HepG2 (cell line): Measurements from ENCODE around the gene FKBP8. TPM values are rescaled to one million over a fixed set of nuclear protein-coding genes. Genes with fewer than 3 reads are reported as not detected.

ENCODE experiments used
- CTCF ChIP-seq: sonication (generic); formaldehyde crosslinking; IDR thresholded peaks from 2 replicates; pipeline ENCODE4 v1.5.0; 2020; ENCODE audit warnings: mild to moderate bottlenecking, missing genetic modification reagents, moderate library complexity
- HDAC2 ChIP-seq: sonication (generic); formaldehyde crosslinking; IDR thresholded peaks from 2 replicates; pipeline ENCODE4 v1.4.0; 2020; ENCODE audit warnings: missing genetic modification reagents
- KLF16 ChIP-seq, 2 experiments: sonication (generic) in 1 of 2; formaldehyde crosslinking in 1 of 2; IDR thresholded peaks; 2 replicates each; pipeline versions ENCODE4 v1.6.1 to v1.8.0; 2016 to 2023; ENCODE audit warnings: missing genetic modification reagents in 2 of 2, missing compliant biosample characterization in 1 of 2
- MIXL1 ChIP-seq: IDR thresholded peaks from 2 replicates; pipeline ENCODE4 v1.6.1; 2016
- NCOR1 ChIP-seq: fragments of 200-600 bp; sonication (generic); IDR thresholded peaks from 2 replicates; pipeline ENCODE4 v1.7.0; 2017; ENCODE audit warnings: antibody characterized with exemption, low read length, borderline replicate concordance
- RAD21 ChIP-seq: fragments of 450-650 bp; formaldehyde crosslinking; IDR thresholded peaks from 2 replicates; pipeline ENCODE4 v1.5.0; 2020; ENCODE audit warnings: mild to moderate bottlenecking
- RBM22 ChIP-seq: fragments of 200-400 bp; formaldehyde crosslinking; optimal IDR thresholded peaks from 2 replicates; pipeline ENCODE3; 2017; ENCODE audit warnings: mild to moderate bottlenecking, low read length, moderate library complexity
- SNRNP70 ChIP-seq: fragments of 200-400 bp; formaldehyde crosslinking; IDR thresholded peaks from 2 replicates; pipeline ENCODE4 v1.6.1; 2017; ENCODE audit warnings: mild to moderate bottlenecking, low read depth, low read length, moderate library complexity
- TBP ChIP-seq: sonication (generic); formaldehyde crosslinking; IDR thresholded peaks from 2 replicates; pipeline ENCODE4 v1.5.0; 2020; ENCODE audit warnings: missing genetic modification reagents
- ZBTB1 ChIP-seq: sonication (generic); formaldehyde crosslinking; IDR thresholded peaks from 2 replicates; pipeline ENCODE4 v1.4.0; 2020; ENCODE audit warnings: missing genetic modification reagents, borderline replicate concordance
- ZNF234 ChIP-seq: sonication (generic); formaldehyde crosslinking; conservative IDR thresholded peaks from 2 replicates; pipeline ENCODE4 v1.5.1; 2020; ENCODE audit warnings: mild to moderate bottlenecking, missing genetic modification reagents
- ZNF296 ChIP-seq: sonication (generic); formaldehyde crosslinking; conservative IDR thresholded peaks from 2 replicates; pipeline ENCODE4 v1.5.0; 2020; ENCODE audit warnings: mild to moderate bottlenecking, missing genetic modification reagents
- ZNF652 ChIP-seq: IDR thresholded peaks from 2 replicates; pipeline ENCODE4 v1.6.1; 2016; ENCODE audit warnings: low read depth, borderline replicate concordance
- polyA plus RNA-seq, 8 experiments: library from polyadenylated mRNA; depleted of rRNA in 3 of 8; stranded (reverse) in 7 of 8; unstranded in 1 of 8; fragments of >200 nt; fragmentation: Illumina TruSeq in 4 of 8; extraction: Trizol in 4 of 8; gene quantifications; 2 replicates each; pipeline versions ENCODE4 v1.2.1 to v1.2.3, GENCODE V29; 2011 to 2016; ENCODE audit warnings: low read depth in 4 of 8, missing spikeins in 1 of 8, mixed read lengths in 1 of 8; ENCODE audit not compliant: insufficient read depth in 1 of 8
- total RNA-seq, 5 experiments: library from RNA; depleted of rRNA; stranded (reverse); fragments of >200 nt; fragmentation: Illumina TruSeq; extraction: Trizol; gene quantifications; 2 replicates each; pipeline ENCODE4 v1.2.3, GENCODE V29; 2016; ENCODE audit warnings: low read depth in 1 of 5
- TF ChIP-seq, protein P1 (sequence below): sonication (generic); formaldehyde crosslinking; IDR thresholded peaks from 2 replicates; pipeline ENCODE4 v1.9.0; 2021; ENCODE audit warnings: missing genetic modification reagents, borderline replicate concordance
- TF ChIP-seq, protein P2 (sequence below): sonication (generic); formaldehyde crosslinking; IDR thresholded peaks from 2 replicates; pipeline ENCODE4 v1.4.0; 2020; ENCODE audit warnings: missing genetic modification reagents
- TF ChIP-seq, protein P3 (sequence below): sonication (generic); formaldehyde crosslinking; IDR thresholded peaks from 2 replicates; pipeline ENCODE4 v1.4.0; 2020; ENCODE audit warnings: mild to moderate bottlenecking, missing genetic modification reagents

FKBP8 gene
- total and polyA plus RNA-seq, 2 of the 13 experiments (the other 11 are each of a cell fraction or from before 2014, with no cell fraction given): 81.7 to 93.9 TPM

DNA sequence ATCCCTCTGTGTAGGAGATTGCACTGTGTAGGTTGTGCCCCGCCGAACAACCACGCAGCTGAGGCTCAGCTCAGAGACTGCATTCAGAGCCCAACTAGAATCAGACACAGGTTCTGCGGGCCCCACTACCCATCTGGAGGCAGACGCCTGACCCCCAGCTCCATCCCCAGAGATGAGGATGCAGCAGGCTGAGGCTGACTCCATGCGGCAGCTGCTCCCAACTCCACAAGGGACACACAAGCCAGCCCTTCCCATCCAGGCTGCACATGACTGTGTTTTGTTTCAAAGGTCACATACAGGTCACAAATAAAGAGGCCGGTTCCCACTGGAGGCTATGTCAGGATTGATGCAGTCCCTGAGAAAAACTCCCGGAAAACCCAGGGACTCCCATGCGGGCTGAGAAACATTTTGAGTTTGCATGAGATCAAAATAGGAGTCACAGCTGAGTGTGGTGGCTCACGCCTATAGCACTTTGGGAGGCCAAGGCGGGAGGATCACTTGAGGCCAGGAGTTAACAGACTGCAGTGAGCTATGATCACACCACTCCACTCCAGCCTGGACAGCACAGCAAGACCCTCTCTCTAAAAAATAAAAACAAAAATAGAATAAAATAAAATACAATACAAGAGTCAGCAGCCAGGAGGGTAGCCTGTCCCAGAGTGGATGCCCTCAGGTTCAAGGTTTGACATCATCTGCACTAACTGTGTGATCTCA, 35.5 kb downstream of the FKBP8 start (continued):
- TF ChIP-seq CTCF (CRISPR knock-in tag): peak; percentile 55
- no peak for TF ChIP-seq ZBTB1
- no peak for TF ChIP-seq ZNF234 (CRISPR knock-in tag)
- no peak for TF ChIP-seq ZNF296 (CRISPR knock-in tag)
- no peak for TF ChIP-seq TBP
- no peak for TF ChIP-seq MIXL1 (CRISPR knock-in tag)
- TF ChIP-seq, protein P1, sequence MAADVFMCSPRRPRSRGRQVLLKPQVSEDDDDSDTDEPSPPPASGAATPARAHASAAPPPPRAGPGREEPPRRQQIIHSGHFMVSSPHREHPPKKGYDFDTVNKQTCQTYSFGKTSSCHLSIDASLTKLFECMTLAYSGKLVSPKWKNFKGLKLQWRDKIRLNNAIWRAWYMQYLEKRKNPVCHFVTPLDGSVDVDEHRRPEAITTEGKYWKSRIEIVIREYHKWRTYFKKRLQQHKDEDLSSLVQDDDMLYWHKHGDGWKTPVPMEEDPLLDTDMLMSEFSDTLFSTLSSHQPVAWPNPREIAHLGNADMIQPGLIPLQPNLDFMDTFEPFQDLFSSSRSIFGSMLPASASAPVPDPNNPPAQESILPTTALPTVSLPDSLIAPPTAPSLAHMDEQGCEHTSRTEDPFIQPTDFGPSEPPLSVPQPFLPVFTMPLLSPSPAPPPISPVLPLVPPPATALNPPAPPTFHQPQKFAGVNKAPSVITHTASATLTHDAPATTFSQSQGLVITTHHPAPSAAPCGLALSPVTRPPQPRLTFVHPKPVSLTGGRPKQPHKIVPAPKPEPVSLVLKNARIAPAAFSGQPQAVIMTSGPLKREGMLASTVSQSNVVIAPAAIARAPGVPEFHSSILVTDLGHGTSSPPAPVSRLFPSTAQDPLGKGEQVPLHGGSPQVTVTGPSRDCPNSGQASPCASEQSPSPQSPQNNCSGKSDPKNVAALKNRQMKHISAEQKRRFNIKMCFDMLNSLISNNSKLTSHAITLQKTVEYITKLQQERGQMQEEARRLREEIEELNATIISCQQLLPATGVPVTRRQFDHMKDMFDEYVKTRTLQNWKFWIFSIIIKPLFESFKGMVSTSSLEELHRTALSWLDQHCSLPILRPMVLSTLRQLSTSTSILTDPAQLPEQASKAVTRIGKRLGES (CRISPR knock-in tag): no peak
- TF ChIP-seq, protein P2, sequence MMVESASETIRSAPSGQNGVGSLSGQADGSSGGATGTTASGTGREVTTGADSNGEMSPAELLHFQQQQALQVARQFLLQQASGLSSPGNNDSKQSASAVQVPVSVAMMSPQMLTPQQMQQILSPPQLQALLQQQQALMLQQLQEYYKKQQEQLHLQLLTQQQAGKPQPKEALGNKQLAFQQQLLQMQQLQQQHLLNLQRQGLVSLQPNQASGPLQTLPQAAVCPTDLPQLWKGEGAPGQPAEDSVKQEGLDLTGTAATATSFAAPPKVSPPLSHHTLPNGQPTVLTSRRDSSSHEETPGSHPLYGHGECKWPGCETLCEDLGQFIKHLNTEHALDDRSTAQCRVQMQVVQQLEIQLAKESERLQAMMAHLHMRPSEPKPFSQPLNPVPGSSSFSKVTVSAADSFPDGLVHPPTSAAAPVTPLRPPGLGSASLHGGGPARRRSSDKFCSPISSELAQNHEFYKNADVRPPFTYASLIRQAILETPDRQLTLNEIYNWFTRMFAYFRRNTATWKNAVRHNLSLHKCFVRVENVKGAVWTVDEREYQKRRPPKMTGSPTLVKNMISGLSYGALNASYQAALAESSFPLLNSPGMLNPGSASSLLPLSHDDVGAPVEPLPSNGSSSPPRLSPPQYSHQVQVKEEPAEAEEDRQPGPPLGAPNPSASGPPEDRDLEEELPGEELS (CRISPR knock-in tag): peak; percentile 29; the same call in 1 of the 2 replicates
- no peak for TF ChIP-seq RBM22
- TF ChIP-seq KLF16 (CRISPR knock-in tag; IDR thresholded peaks at IDR 0.05): no peak
- no peak for TF ChIP-seq SNRNP70
- 0 out of 2 replicates have a peak, but pooled peaks have one; percentile 12 for TF ChIP-seq RAD21 (CRISPR knock-in tag)
- peak; percentile 46; the same call in 1 of the 2 replicates for TF ChIP-seq HDAC2 (CRISPR knock-in tag)
- no peak for TF ChIP-seq ZNF652 (CRISPR knock-in tag)
- TF ChIP-seq NCOR1: peak; percentile 61; the same call in 1 of the 2 replicates
- TF ChIP-seq, protein P3, sequence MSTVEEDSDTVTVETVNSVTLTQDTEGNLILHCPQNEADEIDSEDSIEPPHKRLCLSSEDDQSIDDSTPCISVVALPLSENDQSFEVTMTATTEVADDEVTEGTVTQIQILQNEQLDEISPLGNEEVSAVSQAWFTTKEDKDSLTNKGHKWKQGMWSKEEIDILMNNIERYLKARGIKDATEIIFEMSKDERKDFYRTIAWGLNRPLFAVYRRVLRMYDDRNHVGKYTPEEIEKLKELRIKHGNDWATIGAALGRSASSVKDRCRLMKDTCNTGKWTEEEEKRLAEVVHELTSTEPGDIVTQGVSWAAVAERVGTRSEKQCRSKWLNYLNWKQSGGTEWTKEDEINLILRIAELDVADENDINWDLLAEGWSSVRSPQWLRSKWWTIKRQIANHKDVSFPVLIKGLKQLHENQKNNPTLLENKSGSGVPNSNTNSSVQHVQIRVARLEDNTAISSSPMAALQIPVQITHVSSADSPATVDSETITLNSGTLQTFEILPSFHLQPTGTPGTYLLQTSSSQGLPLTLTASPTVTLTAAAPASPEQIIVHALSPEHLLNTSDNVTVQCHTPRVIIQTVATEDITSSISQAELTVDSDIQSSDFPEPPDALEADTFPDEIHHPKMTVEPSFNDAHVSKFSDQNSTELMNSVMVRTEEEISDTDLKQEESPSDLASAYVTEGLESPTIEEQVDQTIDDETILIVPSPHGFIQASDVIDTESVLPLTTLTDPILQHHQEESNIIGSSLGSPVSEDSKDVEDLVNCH (CRISPR knock-in tag): no peak
